Osteoblast (primary cell): Measurements from ENCODE around the gene ATXN10. TPM values are rescaled to one million over a fixed set of nuclear protein-coding genes. Genes with fewer than 3 reads are reported as not detected.
"Not testable (repeated sequence)": the region's sequence is repeated elsewhere in the genome, so short reads cannot be mapped to it uniquely, and the experiment has no call there.

Experiments
- DNase-seq: peaks from one replicate; pipeline ENCODE4 v3.0.0; 2011; ENCODE audit warnings: low spot score, mixed read lengths; ENCODE audit not compliant: insufficient read length; ENCODE audit errors: missing footprints
- H2AFZ ChIP-seq: 2 replicates; pipeline ENCODE4 v1.6.0; 2011; ENCODE audit warnings: mild to moderate bottlenecking, low read length
- H3K27ac ChIP-seq: 2 replicates; pipeline ENCODE4 v1.5.1; 2011; ENCODE audit warnings: mild to moderate bottlenecking, low read depth, low read length, moderate library complexity
- H3K27me3 ChIP-seq: 2 replicates; pipeline ENCODE4 v1.6.0; 2012; ENCODE audit warnings: mild to moderate bottlenecking, control low read depth, inconsistent platforms, low read length, moderate library complexity; ENCODE audit not compliant: insufficient read depth
- H3K36me3 ChIP-seq: 2 replicates; pipeline ENCODE4 v1.5.1; 2011; ENCODE audit warnings: mild to moderate bottlenecking, low read length, control low read depth, moderate library complexity; ENCODE audit not compliant: insufficient read depth
- H3K4me1 ChIP-seq: 2 replicates; pipeline ENCODE4 v1.5.1; 2011; ENCODE audit warnings: mild to moderate bottlenecking, low read length, control low read depth, moderate library complexity; ENCODE audit not compliant: insufficient read depth
- H3K4me2 ChIP-seq: 2 replicates; pipeline ENCODE4 v1.6.0; 2011; ENCODE audit warnings: mild to moderate bottlenecking, low read length; ENCODE audit not compliant: insufficient read depth
- H3K4me3 ChIP-seq: fragments of 200-600 bp; sonication (generic); 3 replicates; pipeline ENCODE4 v1.5.1; 2012; ENCODE audit warnings: mild to moderate bottlenecking, low read length, inconsistent platforms; ENCODE audit not compliant: insufficient read depth
- H3K79me2 ChIP-seq: 2 replicates; pipeline ENCODE4 v1.6.0; 2012; ENCODE audit warnings: mild to moderate bottlenecking, low read length, control low read depth, inconsistent platforms; ENCODE audit not compliant: insufficient read depth
- H3K9me3 ChIP-seq: 2 replicates; pipeline ENCODE4 v1.5.1; 2011; ENCODE audit warnings: low read depth, low read length, control low read depth
- H4K20me1 ChIP-seq: 2 replicates; pipeline ENCODE4 v1.6.0; 2012; ENCODE audit warnings: mild to moderate bottlenecking, low read length, control low read depth; ENCODE audit not compliant: insufficient read depth
- total RNA-seq: library from RNA; depleted of rRNA; stranded (reverse); fragments of >200 nt; gene quantifications from 2 replicates; pipeline ENCODE4 v1.2.3, GENCODE V29; 2012
- TF ChIP-seq, protein P1 (sequence below): IDR thresholded peaks from 2 replicates; pipeline ENCODE4 v1.5.1; 2011; ENCODE audit warnings: mild to moderate bottlenecking, low read depth, low read length, moderate library complexity; ENCODE audit errors: extremely low read depth

ATXN10 gene
- total RNA-seq, 1 donor: 138 TPM

- H3K79me2 ChIP-seq: peaks cover 87% of the 10 kb centered on the region
- H3K36me3 ChIP-seq: peaks cover 47% of the 10 kb centered on the region
- no peaks in the 10 kb centered on the region for H3K9me3 ChIP-seq
- no peaks in the 10 kb centered on the region for H3K27me3 ChIP-seq
- no peak overlapping the region for H3K4me3 ChIP-seq
- peak overlapping the region; percentile 23 for H3K27ac ChIP-seq
- H2AFZ ChIP-seq: no peak overlapping the region
- TF ChIP-seq, protein P1, sequence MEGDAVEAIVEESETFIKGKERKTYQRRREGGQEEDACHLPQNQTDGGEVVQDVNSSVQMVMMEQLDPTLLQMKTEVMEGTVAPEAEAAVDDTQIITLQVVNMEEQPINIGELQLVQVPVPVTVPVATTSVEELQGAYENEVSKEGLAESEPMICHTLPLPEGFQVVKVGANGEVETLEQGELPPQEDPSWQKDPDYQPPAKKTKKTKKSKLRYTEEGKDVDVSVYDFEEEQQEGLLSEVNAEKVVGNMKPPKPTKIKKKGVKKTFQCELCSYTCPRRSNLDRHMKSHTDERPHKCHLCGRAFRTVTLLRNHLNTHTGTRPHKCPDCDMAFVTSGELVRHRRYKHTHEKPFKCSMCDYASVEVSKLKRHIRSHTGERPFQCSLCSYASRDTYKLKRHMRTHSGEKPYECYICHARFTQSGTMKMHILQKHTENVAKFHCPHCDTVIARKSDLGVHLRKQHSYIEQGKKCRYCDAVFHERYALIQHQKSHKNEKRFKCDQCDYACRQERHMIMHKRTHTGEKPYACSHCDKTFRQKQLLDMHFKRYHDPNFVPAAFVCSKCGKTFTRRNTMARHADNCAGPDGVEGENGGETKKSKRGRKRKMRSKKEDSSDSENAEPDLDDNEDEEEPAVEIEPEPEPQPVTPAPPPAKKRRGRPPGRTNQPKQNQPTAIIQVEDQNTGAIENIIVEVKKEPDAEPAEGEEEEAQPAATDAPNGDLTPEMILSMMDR: no peak
- H3K4me1 ChIP-seq: peaks cover 26% of the 10 kb centered on the region
- no peak overlapping the region for H3K4me2 ChIP-seq
- peaks cover 36% of the 10 kb centered on the region for H4K20me1 ChIP-seq
- DNase-seq: no peak
Observed at GRCh38 chr22:45708145-45708544, 36.5 kb downstream of the ATXN10 start.

GRCh38 chr22:45709060-45709739, 37.6 kb downstream of the ATXN10 start:
- Histone ChIP-seq H4K20me1 (peaks cover 35% of the 10 kb centered on the region), H3K9me3 (no peaks in the 10 kb centered on the region), H3K4me2 (peak overlapping the region; percentile 58), H3K36me3 (peaks cover 38% of the 10 kb centered on the region), H3K4me1 (peaks cover 26% of the 10 kb centered on the region), H3K79me2 (peaks cover 86% of the 10 kb centered on the region), H3K4me3 (no peak overlapping the region), H3K27ac (peak overlapping the region; percentile 84), H3K27me3 (no peaks in the 10 kb centered on the region), H2AFZ (no peak overlapping the region)
- TF ChIP-seq, protein P1: no peak
- peak; percentile 59 for DNase-seq

GRCh38 chr22:45709866-45710265, 38.2 kb downstream of the ATXN10 start:
- no peak overlapping the region for H2AFZ ChIP-seq
- no peaks in the 10 kb centered on the region for H3K27me3 ChIP-seq
- no peak for DNase-seq
- peaks cover 35% of the 10 kb centered on the region for H4K20me1 ChIP-seq
- TF ChIP-seq, protein P1: no peak
- peak overlapping the region; percentile 58 for H3K4me2 ChIP-seq
- H3K4me3 ChIP-seq: no peak overlapping the region
- no peaks in the 10 kb centered on the region for H3K9me3 ChIP-seq
- peaks cover 86% of the 10 kb centered on the region for H3K79me2 ChIP-seq
- H3K27ac ChIP-seq: peak overlapping the region; percentile 84
- peaks cover 26% of the 10 kb centered on the region for H3K4me1 ChIP-seq
- peaks cover 38% of the 10 kb centered on the region for H3K36me3 ChIP-seq

DNA sequence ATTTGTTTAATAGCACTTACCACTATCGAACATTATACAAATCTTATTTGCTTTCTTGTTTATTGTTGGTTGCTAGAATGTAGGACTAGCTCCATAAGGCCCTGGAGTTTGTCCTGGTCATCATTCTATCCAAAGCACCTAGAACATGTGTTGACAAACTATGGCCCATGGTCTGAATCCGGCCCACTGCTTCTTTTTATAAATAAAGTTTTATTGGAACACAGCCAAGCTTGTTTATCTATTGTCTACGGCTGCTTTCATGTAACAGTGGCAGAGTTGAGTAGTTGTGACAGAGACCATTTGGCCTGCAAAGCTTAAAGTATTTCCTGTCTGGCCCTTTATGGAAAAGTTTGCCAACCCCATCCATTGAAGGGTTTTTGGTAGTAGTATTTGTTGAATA, 38.8 kb downstream of the ATXN10 start:
- peak overlapping the region; percentile 84 for H3K27ac ChIP-seq
- peaks cover 42% of the 10 kb centered on the region for H3K36me3 ChIP-seq
- H3K27me3 ChIP-seq: no peaks in the 10 kb centered on the region
- H4K20me1 ChIP-seq: peaks cover 35% of the 10 kb centered on the region
- peak overlapping the region; percentile 58 for H3K4me2 ChIP-seq
- DNase-seq: no peak
- H3K4me1 ChIP-seq: peaks cover 26% of the 10 kb centered on the region
- no peak overlapping the region for H2AFZ ChIP-seq
- peaks cover 86% of the 10 kb centered on the region for H3K79me2 ChIP-seq
- TF ChIP-seq, protein P1: no peak
- H3K4me3 ChIP-seq: no peak overlapping the region
- H3K9me3 ChIP-seq: no peaks in the 10 kb centered on the region

- peaks cover 37% of the 10 kb centered on the region for H3K4me1 ChIP-seq
- H3K27ac ChIP-seq, H3K4me3 ChIP-seq, H3K4me2 ChIP-seq, H2AFZ ChIP-seq, DNase-seq, H3K27me3 ChIP-seq, H3K9me3 ChIP-seq: not testable (repeated sequence)
- H3K79me2 ChIP-seq: peaks cover 84% of the 10 kb centered on the region
- H4K20me1 ChIP-seq: peaks cover 38% of the 10 kb centered on the region
- peaks cover 53% of the 10 kb centered on the region for H3K36me3 ChIP-seq
Observed at GRCh38 chr22:45714390-45714789, 42.8 kb downstream of the ATXN10 start.
